Esophagus muscularis mucosa (tissue), 4 donors: Measurements from ENCODE around the gene USP28.

Source experiments
- EP300 ChIP-seq: sonication (generic); formaldehyde crosslinking; IDR thresholded peaks from one replicate; pipeline ENCODE4 v1.6.1; 2017; ENCODE audit warnings: antibody characterized with exemption
- POLR2A ChIP-seq: fragments of 450-650 bp; IDR thresholded peaks from one replicate; pipeline ENCODE4 v1.6.1; 2017; ENCODE audit warnings: antibody characterized with exemption, moderate library complexity, mild to moderate bottlenecking, low read depth
- POLR2AphosphoS5 ChIP-seq, 2 donors: sonication (generic); formaldehyde crosslinking; IDR thresholded peaks; one replicate each; pipeline ENCODE4 v1.6.1; 2017; ENCODE audit warnings: antibody characterized with exemption in 2 of 2
- TF ChIP-seq, protein P1 (sequence below), 3 experiments: fragments of 200-600 bp in 2 of 3; fragments of 450-650 bp in 1 of 3; sonication (generic) in 2 of 3; IDR thresholded peaks; one replicate each; pipeline ENCODE4 v1.5.1; 2017 to 2019; ENCODE audit warnings: antibody characterized with exemption in 3 of 3, mild to moderate bottlenecking in 2 of 3, moderate library complexity in 1 of 3

DNA sequence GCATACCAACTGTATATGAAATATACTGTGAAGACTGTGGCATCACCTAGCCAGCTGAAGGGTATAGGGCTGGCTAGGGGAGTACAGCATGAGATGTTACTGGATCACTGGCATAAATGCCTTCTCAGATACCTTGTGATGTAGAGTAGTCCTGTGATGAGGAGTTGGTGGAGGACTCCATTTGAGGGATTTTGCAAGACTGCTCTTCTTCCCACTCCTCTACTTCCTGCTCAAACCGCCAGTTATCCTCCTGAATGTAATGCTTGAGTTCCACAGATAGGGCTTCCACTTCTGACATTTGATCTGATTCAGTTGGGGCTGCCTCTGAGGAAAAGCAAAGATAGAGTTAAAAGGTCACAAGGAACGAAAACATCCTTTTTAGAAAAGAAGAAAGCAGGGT lies 66.4 kb downstream of the USP28 start:
- TF ChIP-seq, protein P1, sequence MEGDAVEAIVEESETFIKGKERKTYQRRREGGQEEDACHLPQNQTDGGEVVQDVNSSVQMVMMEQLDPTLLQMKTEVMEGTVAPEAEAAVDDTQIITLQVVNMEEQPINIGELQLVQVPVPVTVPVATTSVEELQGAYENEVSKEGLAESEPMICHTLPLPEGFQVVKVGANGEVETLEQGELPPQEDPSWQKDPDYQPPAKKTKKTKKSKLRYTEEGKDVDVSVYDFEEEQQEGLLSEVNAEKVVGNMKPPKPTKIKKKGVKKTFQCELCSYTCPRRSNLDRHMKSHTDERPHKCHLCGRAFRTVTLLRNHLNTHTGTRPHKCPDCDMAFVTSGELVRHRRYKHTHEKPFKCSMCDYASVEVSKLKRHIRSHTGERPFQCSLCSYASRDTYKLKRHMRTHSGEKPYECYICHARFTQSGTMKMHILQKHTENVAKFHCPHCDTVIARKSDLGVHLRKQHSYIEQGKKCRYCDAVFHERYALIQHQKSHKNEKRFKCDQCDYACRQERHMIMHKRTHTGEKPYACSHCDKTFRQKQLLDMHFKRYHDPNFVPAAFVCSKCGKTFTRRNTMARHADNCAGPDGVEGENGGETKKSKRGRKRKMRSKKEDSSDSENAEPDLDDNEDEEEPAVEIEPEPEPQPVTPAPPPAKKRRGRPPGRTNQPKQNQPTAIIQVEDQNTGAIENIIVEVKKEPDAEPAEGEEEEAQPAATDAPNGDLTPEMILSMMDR (IDR thresholded peaks at IDR 0.05) = no peak
- no peak for TF ChIP-seq EP300
- no peak for TF ChIP-seq POLR2A
- TF ChIP-seq POLR2AphosphoS5 (IDR thresholded peaks at IDR 0.05) = no peak
